H9 (cell line): ENCODE data around the gene SENP7. TPM values are rescaled to one million over a fixed set of nuclear protein-coding genes. Genes with fewer than 3 reads are reported as not detected.

Experiments used
- DNase-seq: peaks from one replicate; pipeline ENCODE4 v3.0.0-alpha.2; 2017
- H2AFZ ChIP-seq: one replicate; pipeline ENCODE4 v1.6.1; 2013; ENCODE audit warnings: mild to moderate bottlenecking, low read length, control low read depth, moderate library complexity
- H2AK5ac ChIP-seq: 2 replicates; pipeline ENCODE4 v1.6.1; 2013; ENCODE audit warnings: low read length, control low read depth, mixed read lengths; ENCODE audit not compliant: insufficient read length
- H2BK120ac ChIP-seq: one replicate; pipeline ENCODE4 v1.6.1; 2013; ENCODE audit warnings: low read depth, mild to moderate bottlenecking, low read length, control low read depth, inconsistent platforms; ENCODE audit not compliant: poor library complexity, severe bottlenecking
- H2BK12ac ChIP-seq: 2 replicates; pipeline ENCODE4 v1.6.1; 2013; ENCODE audit warnings: low read length, control low read depth, mixed read lengths, low read depth; ENCODE audit not compliant: insufficient read length
- H2BK15ac ChIP-seq: 2 replicates; pipeline ENCODE4 v1.6.1; 2013; ENCODE audit warnings: low read depth, low read length, control low read depth
- H2BK20ac ChIP-seq: one replicate; pipeline ENCODE4 v1.6.1; 2013; ENCODE audit warnings: low read depth, mild to moderate bottlenecking, low read length, control low read depth, inconsistent platforms; ENCODE audit not compliant: poor library complexity, severe bottlenecking
- H2BK5ac ChIP-seq: 2 replicates; pipeline ENCODE4 v1.6.1; 2013; ENCODE audit warnings: low read length, control low read depth, mixed read lengths; ENCODE audit not compliant: insufficient read length
- H3K14ac ChIP-seq: 2 replicates; pipeline ENCODE4 v1.6.1; 2013; ENCODE audit warnings: low read length, control low read depth; ENCODE audit not compliant: insufficient read depth
- H3K18ac ChIP-seq: 2 replicates; pipeline ENCODE4 v1.6.1; 2013; ENCODE audit warnings: low read depth, mild to moderate bottlenecking, mixed read lengths, low read length, control low read depth; ENCODE audit not compliant: insufficient read length
- H3K23ac ChIP-seq: 2 replicates; pipeline ENCODE4 v1.6.1; 2013; ENCODE audit warnings: low read length, control low read depth, mixed read lengths, low read depth; ENCODE audit not compliant: insufficient read length
- H3K23me2 ChIP-seq: 2 replicates; pipeline ENCODE4 v1.6.1; 2013; ENCODE audit warnings: low read depth, mild to moderate bottlenecking, mixed read lengths, low read length, control low read depth; ENCODE audit not compliant: insufficient read length, poor library complexity, severe bottlenecking
- H3K27ac ChIP-seq: 2 replicates; pipeline ENCODE4 v1.5.1; 2013; ENCODE audit warnings: low read length, control low read depth, mixed read lengths, low read depth; ENCODE audit not compliant: insufficient read length
- H3K27me3 ChIP-seq: 2 replicates; pipeline ENCODE4 v1.6.1; 2013; ENCODE audit warnings: low read length, control low read depth, inconsistent platforms; ENCODE audit not compliant: insufficient read depth
- H3K4ac ChIP-seq: 2 replicates; pipeline ENCODE4 v1.6.1; 2013; ENCODE audit warnings: low read depth, mild to moderate bottlenecking, control low read depth, inconsistent platforms, low read length, moderate library complexity
- H3K4me1 ChIP-seq: 2 replicates; pipeline ENCODE4 v1.6.1; 2013; ENCODE audit warnings: low read length, control low read depth, inconsistent platforms; ENCODE audit not compliant: insufficient read depth
- H3K4me2 ChIP-seq: 2 replicates; pipeline ENCODE4 v1.6.1; 2013; ENCODE audit warnings: low read length, control low read depth, mixed read lengths; ENCODE audit not compliant: insufficient read length, insufficient read depth
- H3K56ac ChIP-seq: 2 replicates; pipeline ENCODE4 v1.6.1; 2013; ENCODE audit warnings: low read depth, mild to moderate bottlenecking, mixed read lengths, low read length, control low read depth; ENCODE audit not compliant: insufficient read length
- H3K79me1 ChIP-seq: 2 replicates; pipeline ENCODE4 v1.6.1; 2013; ENCODE audit warnings: low read depth, mild to moderate bottlenecking, moderate library complexity, low read length, control low read depth, inconsistent platforms; ENCODE audit not compliant: insufficient read depth, poor library complexity, severe bottlenecking
- H3K79me2 ChIP-seq: 2 replicates; pipeline ENCODE4 v1.6.1; 2013; ENCODE audit warnings: low read length, control low read depth, inconsistent platforms; ENCODE audit not compliant: insufficient read depth
- H3K9ac ChIP-seq: 2 replicates; pipeline ENCODE4 v1.6.1; 2013; ENCODE audit warnings: low read length, control low read depth, mixed read lengths; ENCODE audit not compliant: insufficient read length; ENCODE audit errors: extremely low read depth
- H3K9me3 ChIP-seq: one replicate; pipeline ENCODE4 v1.6.1; 2013; ENCODE audit warnings: low read depth, low read length, inconsistent platforms; ENCODE audit not compliant: control insufficient read depth
- H3T11ph ChIP-seq: one replicate; pipeline ENCODE4 v1.6.1; 2013; ENCODE audit warnings: mild to moderate bottlenecking, low read length, control low read depth, inconsistent platforms
- H4K20me1 ChIP-seq: one replicate; pipeline ENCODE4 v1.6.1; 2013; ENCODE audit not compliant: control insufficient read depth, insufficient read length, insufficient read depth
- H4K5ac ChIP-seq: 2 replicates; pipeline ENCODE4 v1.6.1; 2013; ENCODE audit warnings: low read depth, mild to moderate bottlenecking, mixed read lengths, low read length, control low read depth; ENCODE audit not compliant: insufficient read length
- H4K8ac ChIP-seq: replicated peaks from 2 replicates; pipeline ENCODE4 v1.6.1; 2013; ENCODE audit warnings: low read length, control low read depth, mixed read lengths, low read depth; ENCODE audit not compliant: insufficient read length
- H4K91ac ChIP-seq: 2 replicates; pipeline ENCODE4 v1.6.1; 2013; ENCODE audit warnings: low read depth, mild to moderate bottlenecking, moderate library complexity, mixed read lengths, low read length, control low read depth; ENCODE audit not compliant: insufficient read length
- H3K27ac Mint-ChIP-seq, 3 experiments: 2 replicates in 2 of 3; 3 replicates in 1 of 3; pipeline ENCODE4 v1.8.0; 2020 to 2021; ENCODE audit warnings: mixed read lengths in 3 of 3, mild to moderate bottlenecking in 1 of 3, moderate library complexity in 1 of 3
- H3K27me3 Mint-ChIP-seq: 2 replicates; pipeline ENCODE4 v1.8.0; 2021; ENCODE audit warnings: low read depth, mild to moderate bottlenecking, moderate library complexity, mixed read lengths
- H3K36me3 Mint-ChIP-seq, 3 experiments: 2 replicates in 2 of 3; 3 replicates in 1 of 3; pipeline ENCODE4 v1.8.0; 2020 to 2021; ENCODE audit warnings: low read depth in 3 of 3, mixed read lengths in 3 of 3; ENCODE audit not compliant: insufficient read depth in 1 of 3
- H3K4me1 Mint-ChIP-seq, 2 experiments: 2 replicates each; pipeline ENCODE4 v1.8.0; 2020; ENCODE audit warnings: mixed read lengths in 2 of 2
- H3K4me3 Mint-ChIP-seq, 2 experiments: 2 replicates in 1 of 2; 3 replicates in 1 of 2; pipeline ENCODE4 v1.8.0; 2020 to 2021; ENCODE audit warnings: mild to moderate bottlenecking in 2 of 2, mixed read lengths in 2 of 2, moderate library complexity in 1 of 2
- H3K9me3 Mint-ChIP-seq, 2 experiments: 2 replicates in 1 of 2; 3 replicates in 1 of 2; pipeline ENCODE4 v1.8.0; 2020; ENCODE audit warnings: mild to moderate bottlenecking in 2 of 2, mixed read lengths in 2 of 2, moderate library complexity in 1 of 2
- CTCF ChIP-seq: fragments of 200-600 bp; sonication (generic); conservative IDR thresholded peaks from 3 replicates; pipeline ENCODE4 v1.8.0; 2021; ENCODE audit warnings: antibody characterized with exemption, mild to moderate bottlenecking
- WGBS: extraction: QIAGEN DNeasy Blood & Tissue Kit; methylation state at CpG from one replicate; pipeline ENCODE4 v1.1.7; 2013; ENCODE audit warnings: missing lambda C conversion rate, low lambda C conversion rate, mixed read lengths; ENCODE audit not compliant: insufficient read length; ENCODE audit errors: extremely low coverage; 5-methylcytosine and 5-hydroxymethylcytosine counted together
- total RNA-seq: library from RNA; stranded (reverse); gene quantifications from 2 replicates; pipeline ENCODE4 v1.2.1, GENCODE V29; 2021

Gene SENP7
- total RNA-seq, 1 experiment from 2014 or later, result 8.4 TPM

GRCh38 chr3:101497803-101498202 is 15.2 kb downstream of the SENP7 start:
- Histone ChIP-seq H2BK12ac (no peak overlapping the region), H2AFZ (no peak overlapping the region), H3K4me2 (no peak overlapping the region), H4K5ac (no peak overlapping the region), H3K27me3 (no peaks in the 10 kb centered on the region), H3K23ac (no peak overlapping the region), H2BK15ac (no peak overlapping the region), H3K79me1 (no peaks in the 10 kb centered on the region), H3K18ac (no peak overlapping the region), H4K20me1 (no peaks in the 10 kb centered on the region), H2BK20ac (no peak overlapping the region), H3K4me1 (no peaks in the 10 kb centered on the region), H3K23me2 (no peaks in the 10 kb centered on the region), H4K91ac (no peak overlapping the region), H3K14ac (no peak overlapping the region), H3K56ac (no peak overlapping the region), H2BK120ac (no peak overlapping the region), H3K27ac (no peak overlapping the region), H2AK5ac (no peak overlapping the region), H3T11ph (no peak overlapping the region), H4K8ac (no peak overlapping the region), H3K4ac (no peak overlapping the region), H3K9ac (no peak overlapping the region), H3K9me3 (no peaks in the 10 kb centered on the region), H3K79me2 (no peaks in the 10 kb centered on the region), H2BK5ac (no peak overlapping the region)
- no peak for TF ChIP-seq CTCF
- Mint-ChIP-seq H3K4me3 (no peak overlapping the region), H3K36me3 (peaks cover 3 to 13% (median 4%) of the 10 kb centered on the region in 3 experiments; a peak in 6 of 7 replicates), H3K27ac (no peak overlapping the region), H3K9me3 (no peaks in the 10 kb centered on the region), H3K4me1 (peaks cover 8 to 10% of the 10 kb centered on the region in 2 experiments; a peak in 3 of 4 replicates), H3K27me3 (no peaks in the 10 kb centered on the region)
- DNase-seq, result no peak
- no CpG with 5 or more reads among the region's 2 CpGs for WGBS
